Measurements from ENCODE around the gene TM4SF4. TPM values are rescaled to one million over a fixed set of nuclear protein-coding genes. Genes with fewer than 3 reads are reported as not detected.

TM4SF4 gene
- total and polyA plus RNA-seq, 2 of the 8 experiments (the other 6 are each of a cell fraction or from before 2014, with no cell fraction given) = not detected

GRCh38 chr3:149459491-149460059 lies 14.9 kb upstream of the TM4SF4 start (continued):
- no peak for TF ChIP-seq ATF2 (IDR thresholded peaks at IDR 0.05; ENCODE audit: low read length)
- TF ChIP-seq CHD1 (IDR thresholded peaks at IDR 0.05; ENCODE audit: low read depth, low read length) = no peak
- TF ChIP-seq BACH1 (IDR thresholded peaks at IDR 0.05; ENCODE audit: low read length) = no peak
- no peak for TF ChIP-seq SIN3A (conservative IDR thresholded peaks at IDR 0.05 in 1 of 2, IDR thresholded peaks at IDR 0.05 in 1 of 2; ENCODE audit: low read depth in 1 of 2, low read length in 2 of 2)
- no peak for TF ChIP-seq RBBP5 (IDR thresholded peaks at IDR 0.05; ENCODE audit: borderline replicate concordance, low read depth, low read length)
- TF ChIP-seq PHF8 (conservative IDR thresholded peaks at IDR 0.05; ENCODE audit: low read depth, low read length) = no peak
- no peak for TF ChIP-seq RXRA (IDR thresholded peaks at IDR 0.05; ENCODE audit: insufficient read depth, low read depth, low read length)

All from H1 (cell line).